Chondrocyte (in vitro differentiated cells): ENCODE data around the gene GPATCH4. TPM values are rescaled to one million over a fixed set of nuclear protein-coding genes. Genes with fewer than 3 reads are reported as not detected.

Source experiments
- DNase-seq: peaks from one replicate; pipeline ENCODE4 v3.0.0; 2021; ENCODE audit warnings: mixed read lengths, low spot score
- H3K27ac Mint-ChIP-seq: one replicate; pipeline ENCODE4 v1.8.0; 2021; ENCODE audit warnings: mild to moderate bottlenecking, moderate library complexity, mixed read lengths; ENCODE audit not compliant: unreplicated experiment
- H3K27me3 Mint-ChIP-seq: 2 replicates; pipeline ENCODE4 v1.8.0; 2021; ENCODE audit warnings: low read depth, mixed read lengths
- H3K36me3 Mint-ChIP-seq: 2 replicates; pipeline ENCODE4 v1.8.0; 2021; ENCODE audit warnings: low read depth, mixed read lengths
- H3K4me1 Mint-ChIP-seq: 2 replicates; pipeline ENCODE4 v1.8.0; 2021; ENCODE audit warnings: low read depth, mild to moderate bottlenecking, mixed read lengths
- H3K4me3 Mint-ChIP-seq: one replicate; pipeline ENCODE4 v1.8.0; 2021; ENCODE audit warnings: mild to moderate bottlenecking, moderate library complexity, mixed read lengths; ENCODE audit not compliant: unreplicated experiment
- H3K9me3 Mint-ChIP-seq: 2 replicates; pipeline ENCODE4 v1.8.0; 2021; ENCODE audit warnings: low read depth, mixed read lengths
- total RNA-seq: library from RNA; stranded (reverse); gene quantifications from 3 replicates; pipeline ENCODE4 v1.2.1, GENCODE V29; 2021
- TF ChIP-seq, protein P1 (sequence below): fragments of 200-600 bp; sonication (generic); IDR thresholded peaks from 2 replicates; pipeline ENCODE4 v1.5.0; 2021; ENCODE audit warnings: antibody characterized with exemption, mild to moderate bottlenecking, moderate library complexity

Gene GPATCH4
- total RNA-seq, 1 donor from 2014 or later = 16.4 TPM

DNA sequence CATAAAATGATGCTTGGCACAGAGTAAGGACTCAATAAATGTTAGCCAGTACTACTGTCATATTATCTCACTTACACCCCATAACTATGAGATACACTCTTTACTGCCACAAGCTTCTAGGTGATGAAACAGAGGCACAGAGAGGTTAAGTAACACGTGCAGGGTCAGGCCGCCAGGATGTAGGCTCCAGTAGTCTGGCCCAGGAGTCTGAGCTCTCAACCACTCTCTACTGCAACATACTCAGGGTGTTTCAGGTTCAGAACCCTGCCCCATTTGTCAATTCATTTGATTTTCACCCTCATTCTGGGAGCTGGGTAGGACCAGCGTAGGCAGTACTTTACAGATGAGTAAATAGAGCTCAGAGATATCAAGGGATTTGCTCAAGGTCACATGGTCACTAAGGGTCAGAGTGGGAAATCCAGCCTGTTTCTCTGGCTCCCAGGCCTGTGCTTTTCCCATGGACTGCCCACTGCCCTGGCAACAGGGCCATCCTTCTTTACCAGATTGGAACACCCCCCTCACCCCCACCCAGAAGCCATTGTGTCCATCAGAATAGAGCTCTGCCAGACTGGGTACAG is 50.1 kb downstream of the GPATCH4 start:
- DNase-seq = no peak
- Mint-ChIP-seq H3K27me3 (no peaks in the 10 kb centered on the region), H3K4me1 (no peaks in the 10 kb centered on the region), H3K9me3 (no peaks in the 10 kb centered on the region), H3K36me3 (peaks cover 5% of the 10 kb centered on the region), H3K4me3 (no peak overlapping the region), H3K27ac (no peak overlapping the region)
- TF ChIP-seq, protein P1, sequence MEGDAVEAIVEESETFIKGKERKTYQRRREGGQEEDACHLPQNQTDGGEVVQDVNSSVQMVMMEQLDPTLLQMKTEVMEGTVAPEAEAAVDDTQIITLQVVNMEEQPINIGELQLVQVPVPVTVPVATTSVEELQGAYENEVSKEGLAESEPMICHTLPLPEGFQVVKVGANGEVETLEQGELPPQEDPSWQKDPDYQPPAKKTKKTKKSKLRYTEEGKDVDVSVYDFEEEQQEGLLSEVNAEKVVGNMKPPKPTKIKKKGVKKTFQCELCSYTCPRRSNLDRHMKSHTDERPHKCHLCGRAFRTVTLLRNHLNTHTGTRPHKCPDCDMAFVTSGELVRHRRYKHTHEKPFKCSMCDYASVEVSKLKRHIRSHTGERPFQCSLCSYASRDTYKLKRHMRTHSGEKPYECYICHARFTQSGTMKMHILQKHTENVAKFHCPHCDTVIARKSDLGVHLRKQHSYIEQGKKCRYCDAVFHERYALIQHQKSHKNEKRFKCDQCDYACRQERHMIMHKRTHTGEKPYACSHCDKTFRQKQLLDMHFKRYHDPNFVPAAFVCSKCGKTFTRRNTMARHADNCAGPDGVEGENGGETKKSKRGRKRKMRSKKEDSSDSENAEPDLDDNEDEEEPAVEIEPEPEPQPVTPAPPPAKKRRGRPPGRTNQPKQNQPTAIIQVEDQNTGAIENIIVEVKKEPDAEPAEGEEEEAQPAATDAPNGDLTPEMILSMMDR = no peak

DNA sequence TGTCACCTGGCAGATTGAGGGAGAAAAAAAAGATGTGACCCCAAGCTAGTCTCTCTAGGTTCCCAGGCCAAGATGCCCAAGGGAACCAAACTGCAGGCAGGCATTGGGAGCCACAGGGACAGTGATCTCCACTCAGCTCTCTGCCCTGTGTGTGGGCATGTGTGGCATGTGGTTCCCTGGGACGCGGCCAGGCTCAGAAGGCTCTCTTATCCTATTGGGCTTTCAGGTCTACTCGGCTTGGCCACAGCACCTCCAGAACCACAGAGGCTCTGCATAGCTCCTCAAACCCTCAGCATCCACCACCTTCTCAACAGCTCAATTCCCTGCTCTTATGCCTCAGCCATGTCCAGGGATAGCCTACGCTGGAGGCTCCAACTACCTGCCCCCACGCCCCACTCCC is 50.9 kb downstream of the GPATCH4 start:
- no peaks in the 10 kb centered on the region for H3K4me1 Mint-ChIP-seq

DNA sequence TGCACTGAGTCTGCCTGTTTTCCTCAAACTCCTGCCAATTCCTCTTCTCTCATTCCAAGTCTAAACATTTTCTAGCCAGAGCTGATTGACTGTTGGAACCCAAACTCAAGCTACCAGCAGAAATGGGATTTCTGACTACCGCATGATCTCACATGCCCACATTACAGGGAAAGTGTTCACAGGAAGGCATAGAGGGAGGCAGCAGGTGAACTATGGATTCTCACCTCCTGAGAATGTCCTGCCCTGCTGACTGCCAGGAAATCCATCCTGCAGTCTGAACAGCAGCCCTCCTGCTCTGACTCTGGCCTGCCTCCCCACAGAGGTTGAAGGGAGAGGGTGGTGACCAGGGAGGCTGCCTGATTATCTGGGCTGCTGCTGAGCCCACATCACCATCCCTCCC is 51.4 kb downstream of the GPATCH4 start:
- Mint-ChIP-seq H3K36me3 (peaks cover 5% of the 10 kb centered on the region), H3K27ac (no peak overlapping the region), H3K4me1 (no peaks in the 10 kb centered on the region), H3K9me3 (no peaks in the 10 kb centered on the region), H3K4me3 (no peak overlapping the region), H3K27me3 (no peaks in the 10 kb centered on the region)
- no peak for DNase-seq
- TF ChIP-seq, protein P1 = no peak

More for the DNA sequence above, 50.9 kb downstream of the GPATCH4 start:
- Mint-ChIP-seq H3K27ac (no peak overlapping the region), H3K36me3 (peaks cover 5% of the 10 kb centered on the region), H3K27me3 (no peaks in the 10 kb centered on the region), H3K4me3 (no peak overlapping the region), H3K9me3 (no peaks in the 10 kb centered on the region)
- TF ChIP-seq, protein P1 = no peak
- DNase-seq = no peak

DNA sequence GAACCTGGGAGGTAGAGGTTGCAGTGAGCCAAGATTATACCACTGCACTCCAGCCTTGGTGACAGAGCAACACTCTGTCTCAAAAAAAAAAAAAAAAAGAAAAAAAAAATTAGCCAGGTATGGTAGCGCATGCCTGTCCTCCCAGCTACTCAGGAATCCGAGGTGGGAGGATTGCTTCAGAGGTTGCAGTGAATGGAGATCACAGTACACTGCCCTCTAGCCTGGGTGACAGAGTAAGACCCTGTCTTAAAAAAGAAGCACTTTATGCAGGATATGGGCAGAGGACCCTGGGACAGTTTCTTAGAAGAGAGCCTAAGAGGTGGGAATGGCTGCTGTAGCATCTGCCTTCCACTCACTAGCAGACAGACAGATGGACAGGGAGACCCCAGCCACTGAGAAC is 51.9 kb downstream of the GPATCH4 start:
- Mint-ChIP-seq H3K27me3 (no peaks in the 10 kb centered on the region), H3K4me1 (no peaks in the 10 kb centered on the region), H3K27ac (no peak overlapping the region), H3K4me3 (no peak overlapping the region), H3K9me3 (no peaks in the 10 kb centered on the region), H3K36me3 (peaks cover 5% of the 10 kb centered on the region)
- TF ChIP-seq, protein P1 = no peak
- no peak for DNase-seq

DNA sequence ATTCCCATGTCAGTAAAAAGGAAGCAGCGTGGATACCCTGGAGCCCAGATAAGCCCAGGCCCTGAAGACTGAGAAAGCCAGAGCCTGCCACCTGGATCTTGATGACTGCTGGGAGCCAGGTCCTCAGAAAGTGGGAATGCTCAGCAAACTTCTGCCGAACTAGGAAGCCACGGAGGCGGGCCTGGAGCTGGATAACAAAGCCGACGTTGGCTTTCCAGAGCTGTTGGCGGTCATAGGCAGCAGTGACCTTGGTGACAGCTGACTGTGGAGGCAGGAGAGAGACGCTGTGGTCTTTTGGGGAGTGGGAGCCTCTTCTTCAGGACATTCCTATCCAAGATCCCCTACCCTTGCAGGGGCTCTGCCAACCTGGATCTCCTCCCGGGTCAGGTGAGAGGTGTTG is 53.3 kb downstream of the GPATCH4 start:
- Mint-ChIP-seq H3K9me3 (no peaks in the 10 kb centered on the region), H3K36me3 (peaks cover 4% of the 10 kb centered on the region), H3K4me3 (no peak overlapping the region), H3K27ac (no peak overlapping the region), H3K4me1 (no peaks in the 10 kb centered on the region), H3K27me3 (no peaks in the 10 kb centered on the region)
- DNase-seq = no peak
- TF ChIP-seq, protein P1 = no peak
